HepG2 (cell line): ENCODE data around the gene RTP3.

Experiments
- PCBP1 ChIP-seq: fragments of 200-400 bp; formaldehyde crosslinking; IDR thresholded peaks from 2 replicates; pipeline ENCODE4 v1.6.1; 2017; ENCODE audit warnings: mild to moderate bottlenecking, low read depth, low read length, borderline replicate concordance
- POLR2AphosphoS5 ChIP-seq: IDR thresholded peaks from 2 replicates; pipeline ENCODE4 v1.6.1; 2012; ENCODE audit warnings: low read depth, low read length
- ZNF24 ChIP-seq: fragments of 450-650 bp; IDR thresholded peaks from 2 replicates; pipeline ENCODE4 v1.6.1; 2017; ENCODE audit warnings: antibody characterized with exemption, mild to moderate bottlenecking
- ZNF292 ChIP-seq: sonication (generic); formaldehyde crosslinking; IDR thresholded peaks from 2 replicates; pipeline ENCODE4 v1.8.1; 2022; ENCODE audit warnings: mild to moderate bottlenecking, low read depth, missing genetic modification reagents, borderline replicate concordance

DNA sequence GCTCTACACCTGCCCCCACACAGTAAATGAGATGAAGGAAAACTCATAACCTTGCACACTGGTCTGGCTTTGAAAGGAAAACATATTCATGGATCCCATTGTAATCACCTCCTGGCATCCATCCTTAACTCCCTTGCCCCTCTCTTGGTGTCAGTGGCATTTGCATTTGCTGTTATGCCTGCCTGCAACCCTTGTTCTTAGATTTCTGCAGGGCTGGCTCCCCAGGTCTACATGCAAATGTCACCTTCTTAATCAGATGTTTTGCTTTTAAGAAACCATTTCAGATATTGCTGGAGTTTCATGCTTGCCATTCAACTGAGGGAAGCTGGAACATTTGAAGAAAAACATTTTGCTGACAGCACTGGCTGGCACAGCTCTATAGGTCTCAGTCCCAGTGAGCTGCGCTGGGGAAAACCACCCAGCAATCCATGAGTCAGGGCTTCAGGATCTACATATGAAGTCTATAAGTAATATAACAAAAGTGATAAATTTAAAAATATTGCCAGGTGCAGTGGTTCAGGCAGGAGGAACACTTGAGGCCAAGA is 49.2 kb downstream of the RTP3 start:
- TF ChIP-seq ZNF24 (no peak), PCBP1 (no peak), ZNF292 (no peak), POLR2AphosphoS5 (no peak)
